Cardiac muscle cell (in vitro differentiated cells and primary cell): ENCODE results near the gene PPHLN1. TPM values are rescaled to one million over a fixed set of nuclear protein-coding genes. Genes with fewer than 3 reads are reported as not detected.

ENCODE experiments used
- DNase-seq, 2 donors: peaks; one replicate each; pipeline versions ENCODE4 v3.0.0 to v3.0.0-alpha.2; 2010 to 2017; ENCODE audit warnings: low read depth in 1 of 2, low spot score in 1 of 2
- H3K27ac ChIP-seq: fragments of 200-600 bp; sonication (generic); 2 replicates; pipeline ENCODE4 v1.5.1; 2016
- H3K27me3 ChIP-seq: fragments of 200-600 bp; sonication (generic); 2 replicates; pipeline ENCODE4 v1.6.0; 2016; ENCODE audit warnings: control low read depth
- H3K36me3 ChIP-seq: fragments of 200-600 bp; sonication (generic); 2 replicates; pipeline ENCODE4 v1.5.1; 2016; ENCODE audit warnings: control low read depth
- H3K4me1 ChIP-seq: fragments of 200-600 bp; sonication (generic); 2 replicates; pipeline ENCODE4 v1.8.1; 2017; ENCODE audit warnings: low read depth, mild to moderate bottlenecking, mixed run types
- H3K4me3 ChIP-seq: fragments of 200-600 bp; sonication (generic); 2 replicates; pipeline ENCODE4 v1.5.1; 2016; ENCODE audit warnings: mild to moderate bottlenecking
- H3K9me3 ChIP-seq: fragments of 200-600 bp; sonication (generic); 2 replicates; pipeline ENCODE4 v1.5.1; 2017; ENCODE audit warnings: low read depth, mild to moderate bottlenecking, control low read depth
- CTCF ChIP-seq: IDR thresholded peaks from 2 replicates; pipeline ENCODE4 v1.5.1; 2012; ENCODE audit warnings: low read depth, mild to moderate bottlenecking, low read length
- polyA plus RNA-seq: library from polyadenylated mRNA; unstranded; fragments of >200 nt; fragmentation: Nextera tagmentation; extraction: Ambion mirVana; gene quantifications from 2 replicates; pipeline ENCODE4 v1.2.1, GENCODE V29; 2016
- total RNA-seq: library from RNA; depleted of rRNA; stranded (reverse); fragments of >200 nt; gene quantifications from 2 replicates; pipeline ENCODE4 v1.2.3, GENCODE V29; 2016

Gene PPHLN1
- total and polyA plus RNA-seq, 2 experiments from 2014 or later: 70.6 to 77.6 TPM

- Histone ChIP-seq H3K9me3 (no peaks in the 10 kb centered on the region), H3K36me3 (no peaks in the 10 kb centered on the region), H3K27me3 (no peaks in the 10 kb centered on the region), H3K4me3 (no peak overlapping the region), H3K4me1 (no peaks in the 10 kb centered on the region), H3K27ac (no peak overlapping the region)
- DNase-seq: peak; percentile 56 to 65
- peak; percentile 78 for TF ChIP-seq CTCF
These were observed 46.3 kb downstream of the PPHLN1 start for GRCh38 chr12:42372154-42372791.

GRCh38 chr12:42373669-42374068 is 47.7 kb downstream of the PPHLN1 start:
- DNase-seq: no peak
- H3K9me3 ChIP-seq: no peaks in the 10 kb centered on the region
- H3K36me3 ChIP-seq: no peaks in the 10 kb centered on the region
- no peaks in the 10 kb centered on the region for H3K4me1 ChIP-seq
- TF ChIP-seq CTCF: no peak
- no peak overlapping the region for H3K4me3 ChIP-seq
- no peak overlapping the region for H3K27ac ChIP-seq
- H3K27me3 ChIP-seq: no peaks in the 10 kb centered on the region

- Histone ChIP-seq H3K4me3 (no peak overlapping the region), H3K27ac (no peak overlapping the region), H3K9me3 (no peaks in the 10 kb centered on the region), H3K27me3 (no peaks in the 10 kb centered on the region), H3K4me1 (peaks cover 5% of the 10 kb centered on the region), H3K36me3 (no peaks in the 10 kb centered on the region)
- no peak for DNase-seq
- no peak for TF ChIP-seq CTCF
These were observed 54.8 kb downstream of the PPHLN1 start for GRCh38 chr12:42380733-42381132.

- Histone ChIP-seq H3K27me3 (no peaks in the 10 kb centered on the region), H3K4me3 (no peak overlapping the region), H3K4me1 (peaks cover 18% of the 10 kb centered on the region), H3K27ac (no peak overlapping the region), H3K36me3 (no peaks in the 10 kb centered on the region), H3K9me3 (no peaks in the 10 kb centered on the region)
- TF ChIP-seq CTCF: no peak
- DNase-seq: peak in 1 of 2 donors; percentile 71
These were observed 56.2 kb downstream of the PPHLN1 start for GRCh38 chr12:42382013-42382696.

GRCh38 chr12:42385326-42385841 is 59.4 kb downstream of the PPHLN1 start:
- H3K4me1 ChIP-seq: peaks cover 18% of the 10 kb centered on the region
- H3K27ac ChIP-seq: no peak overlapping the region
- H3K4me3 ChIP-seq: no peak overlapping the region
- no peak for DNase-seq
- no peaks in the 10 kb centered on the region for H3K9me3 ChIP-seq
- no peak for TF ChIP-seq CTCF
- H3K36me3 ChIP-seq: no peaks in the 10 kb centered on the region
- no peaks in the 10 kb centered on the region for H3K27me3 ChIP-seq
